ENCODE measurements around the gene FICD.

The FICD gene

DNA sequence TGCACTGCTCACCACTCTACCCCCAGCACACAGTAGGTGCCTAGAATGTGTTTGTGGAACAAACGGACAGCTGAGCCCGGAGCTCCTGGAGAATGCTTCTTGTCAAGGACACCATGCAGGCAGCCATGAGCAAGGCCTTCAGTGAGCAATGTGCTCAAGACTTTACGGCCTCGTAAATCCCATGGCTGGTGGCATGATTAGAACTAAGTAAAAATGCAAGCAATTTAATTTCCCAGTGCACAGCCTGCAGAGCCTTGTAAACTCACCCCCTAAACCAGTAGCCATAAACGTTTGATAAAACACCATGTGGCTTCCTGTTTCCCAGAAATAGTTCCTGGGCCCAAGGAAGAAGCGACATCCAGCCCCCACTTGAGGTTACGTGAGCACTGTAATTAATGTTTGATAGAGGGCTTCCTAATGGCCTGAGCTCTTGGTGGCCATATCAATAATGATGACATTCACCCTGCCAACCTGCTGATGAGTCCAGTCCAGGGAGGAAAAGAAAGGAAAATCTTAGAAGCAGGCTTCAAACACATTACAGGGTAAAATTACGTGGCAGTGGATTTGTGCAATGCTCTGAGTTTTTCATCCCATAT lies 36.4 kb upstream of the FICD start:
- Histone ChIP-seq H2AK5ac (ENCODE audit: low read depth, low read length) (no peak overlapping the region), H3K9me3 (replicated peaks in 1 of 2; ENCODE audit: control insufficient read depth in 2 of 2, insufficient read depth in 1 of 2, low read depth in 1 of 2, low read length in 2 of 2) (no peaks in the 10 kb centered on the region), H3K9ac (ENCODE audit: low read depth, low read length, poor library complexity) (no peak overlapping the region), H3K36me3 (replicated peaks in 1 of 2; ENCODE audit: control insufficient read depth in 2 of 2, insufficient read depth in 2 of 2, low read length in 2 of 2) (no peaks in the 10 kb centered on the region), H3K79me1 (ENCODE audit: low read depth, low read length) (no peaks in the 10 kb centered on the region), H3K14ac (ENCODE audit: low read length) (no peak overlapping the region), H4K8ac (ENCODE audit: low read depth, low read length) (no peak overlapping the region), H2BK5ac (ENCODE audit: low read length) (no peak overlapping the region), H2AFZ (ENCODE audit: low read length) (no peak overlapping the region), H3K27ac (replicated peaks; ENCODE audit: low read length) (no peak overlapping the region), H4K91ac (ENCODE audit: low read depth, low read length, poor library complexity) (no peak overlapping the region), H3K4ac (ENCODE audit: low read length) (no peak overlapping the region), H2BK15ac (ENCODE audit: low read length) (no peak overlapping the region), H3K27me3 (ENCODE audit: control insufficient read depth in 3 of 3, insufficient read depth in 3 of 3, low read depth in 1 of 3, low read length in 3 of 3) (peaks cover 0 to 5% (median 0%) of the 10 kb centered on the region in 3 experiments), H3K4me2 (ENCODE audit: insufficient read depth, low read length, poor library complexity, severe bottlenecking) (no peak overlapping the region), H3K18ac (ENCODE audit: low read length) (no peak overlapping the region), H2BK120ac (ENCODE audit: low read depth, low read length) (no peak overlapping the region), H3K23ac (ENCODE audit: low read depth, low read length, poor library complexity) (no peak overlapping the region), H2BK12ac (ENCODE audit: low read length) (no peak overlapping the region), H3K4me1 (ENCODE audit: control insufficient read depth in 2 of 2, insufficient read depth in 1 of 2, low read depth in 1 of 2, low read length in 2 of 2) (peaks cover 0 to 4% of the 10 kb centered on the region in 2 donors), H3K4me3 (ENCODE audit: low read length in 2 of 2) (no peak overlapping the region)
- DNase-seq (ENCODE audit: low spot score): no peak
- WGBS, 2 donors (ENCODE audit: extremely low coverage in 2 of 2, insufficient read length in 2 of 2, insufficient replicate concordance in 1 of 2): no CpG with 5 or more reads among the region's 8 CpGs

- Histone ChIP-seq H2AK5ac (ENCODE audit: low read depth, low read length) (no peak overlapping the region), H2BK5ac (ENCODE audit: low read length) (no peak overlapping the region), H2BK15ac (ENCODE audit: low read length) (no peak overlapping the region)
These were observed 35.6 kb upstream of the FICD start for GRCh38 chr12:108479364-108480070.

GRCh38 chr12:108482717-108483212 lies 32.3 kb upstream of the FICD start:
- no peaks in the 10 kb centered on the region for H3K36me3 ChIP-seq (replicated peaks in 1 of 2; ENCODE audit: control insufficient read depth in 2 of 2, insufficient read depth in 2 of 2, low read length in 2 of 2)
- no peaks in the 10 kb centered on the region for H3K9me3 ChIP-seq (replicated peaks in 1 of 2; ENCODE audit: control insufficient read depth in 2 of 2, insufficient read depth in 1 of 2, low read depth in 1 of 2, low read length in 2 of 2)
- no peak overlapping the region for H3K27ac ChIP-seq (replicated peaks; ENCODE audit: low read length)
- H3K9ac ChIP-seq (ENCODE audit: low read depth, low read length, poor library complexity): no peak overlapping the region
- no peak overlapping the region for H3K14ac ChIP-seq (ENCODE audit: low read length)
- no peak overlapping the region for H3K4me2 ChIP-seq (ENCODE audit: insufficient read depth, low read length, poor library complexity, severe bottlenecking)
- H3K4me1 ChIP-seq (ENCODE audit: control insufficient read depth in 2 of 2, insufficient read depth in 1 of 2, low read depth in 1 of 2, low read length in 2 of 2): peaks cover 0 to 4% of the 10 kb centered on the region in 2 donors
- no peak overlapping the region for H2BK12ac ChIP-seq (ENCODE audit: low read length)
- H3K23ac ChIP-seq (ENCODE audit: low read depth, low read length, poor library complexity): no peak overlapping the region
- no peak overlapping the region for H3K4me3 ChIP-seq (ENCODE audit: low read length in 2 of 2)
- no peak overlapping the region for H2AFZ ChIP-seq (ENCODE audit: low read length)
- H3K27me3 ChIP-seq (ENCODE audit: control insufficient read depth in 3 of 3, insufficient read depth in 3 of 3, low read depth in 1 of 3, low read length in 3 of 3): peaks cover 0 to 5% (median 0%) of the 10 kb centered on the region in 3 experiments
- H2BK120ac ChIP-seq (ENCODE audit: low read depth, low read length): no peak overlapping the region
- no peak overlapping the region for H2BK5ac ChIP-seq (ENCODE audit: low read length)
- DNase-seq (ENCODE audit: low spot score): no peak
- no peak overlapping the region for H3K18ac ChIP-seq (ENCODE audit: low read length)
- H2BK15ac ChIP-seq (ENCODE audit: low read length): no peak overlapping the region
- H4K8ac ChIP-seq (ENCODE audit: low read depth, low read length): no peak overlapping the region
- H4K91ac ChIP-seq (ENCODE audit: low read depth, low read length, poor library complexity): no peak overlapping the region
- no peaks in the 10 kb centered on the region for H3K79me1 ChIP-seq (ENCODE audit: low read depth, low read length)
- no CpG with 5 or more reads among the region's 11 CpGs for WGBS, 2 donors (ENCODE audit: extremely low coverage in 2 of 2, insufficient read length in 2 of 2, insufficient replicate concordance in 1 of 2)
- H3K4ac ChIP-seq (ENCODE audit: low read length): no peak overlapping the region
- no peak overlapping the region for H2AK5ac ChIP-seq (ENCODE audit: low read depth, low read length)

More at GRCh38 chr12:108479364-108480070, 35.6 kb upstream of the FICD start:
- no peak for DNase-seq (ENCODE audit: low spot score)
- H2AFZ ChIP-seq (ENCODE audit: low read length): no peak overlapping the region
- no peaks in the 10 kb centered on the region for H3K9me3 ChIP-seq (replicated peaks in 1 of 2; ENCODE audit: control insufficient read depth in 2 of 2, insufficient read depth in 1 of 2, low read depth in 1 of 2, low read length in 2 of 2)
- H3K9ac ChIP-seq (ENCODE audit: low read depth, low read length, poor library complexity): no peak overlapping the region
- H3K4me1 ChIP-seq (ENCODE audit: control insufficient read depth in 2 of 2, insufficient read depth in 1 of 2, low read depth in 1 of 2, low read length in 2 of 2): peaks cover 0 to 4% of the 10 kb centered on the region in 2 donors
- peaks cover 0 to 5% (median 0%) of the 10 kb centered on the region in 3 experiments for H3K27me3 ChIP-seq (ENCODE audit: control insufficient read depth in 3 of 3, insufficient read depth in 3 of 3, low read depth in 1 of 3, low read length in 3 of 3)
- H3K14ac ChIP-seq (ENCODE audit: low read length): no peak overlapping the region
- H3K27ac ChIP-seq (replicated peaks; ENCODE audit: low read length): no peak overlapping the region
- no peak overlapping the region for H2BK12ac ChIP-seq (ENCODE audit: low read length)
- H2BK120ac ChIP-seq (ENCODE audit: low read depth, low read length): no peak overlapping the region
- H3K4me2 ChIP-seq (ENCODE audit: insufficient read depth, low read length, poor library complexity, severe bottlenecking): no peak overlapping the region
- H3K36me3 ChIP-seq (replicated peaks in 1 of 2; ENCODE audit: control insufficient read depth in 2 of 2, insufficient read depth in 2 of 2, low read length in 2 of 2): no peaks in the 10 kb centered on the region
- H3K23ac ChIP-seq (ENCODE audit: low read depth, low read length, poor library complexity): no peak overlapping the region
- no peak overlapping the region for H4K8ac ChIP-seq (ENCODE audit: low read depth, low read length)
- H3K4ac ChIP-seq (ENCODE audit: low read length): no peak overlapping the region
- no CpG with 5 or more reads among the region's 6 CpGs for WGBS, 2 donors (ENCODE audit: extremely low coverage in 2 of 2, insufficient read length in 2 of 2, insufficient replicate concordance in 1 of 2)
- no peak overlapping the region for H3K4me3 ChIP-seq (ENCODE audit: low read length in 2 of 2)
- no peaks in the 10 kb centered on the region for H3K79me1 ChIP-seq (ENCODE audit: low read depth, low read length)
- no peak overlapping the region for H3K18ac ChIP-seq (ENCODE audit: low read length)
- H4K91ac ChIP-seq (ENCODE audit: low read depth, low read length, poor library complexity): no peak overlapping the region

Data from neuronal stem cell (in vitro differentiated cells).